Neural crest cell (in vitro differentiated cells): ENCODE measurements around the gene BGLAP. TPM values are rescaled to one million over a fixed set of nuclear protein-coding genes. Genes with fewer than 3 reads are reported as not detected.
A peak's percentile ranks its signal among the peaks of the same experiment; 100 is the strongest.

Experiments
- DNase-seq: peaks from one replicate; pipeline ENCODE4 v3.0.0; 2021; ENCODE audit warnings: low read depth, mixed read lengths, low spot score
- H3K27ac Mint-ChIP-seq: one replicate; pipeline ENCODE4 v1.8.0; 2021; ENCODE audit warnings: mild to moderate bottlenecking, mixed read lengths; ENCODE audit not compliant: unreplicated experiment
- H3K27me3 Mint-ChIP-seq: 2 replicates; pipeline ENCODE4 v1.8.0; 2021; ENCODE audit warnings: low read depth, mild to moderate bottlenecking, mixed read lengths
- H3K36me3 Mint-ChIP-seq: 2 replicates; pipeline ENCODE4 v1.8.0; 2021; ENCODE audit warnings: low read depth, mild to moderate bottlenecking, mixed read lengths
- H3K4me1 Mint-ChIP-seq: 2 replicates; pipeline ENCODE4 v1.8.0; 2021; ENCODE audit warnings: mixed read lengths
- H3K4me3 Mint-ChIP-seq: one replicate; pipeline ENCODE4 v1.8.0; 2021; ENCODE audit warnings: mild to moderate bottlenecking, mixed read lengths
- H3K9me3 Mint-ChIP-seq: 2 replicates; pipeline ENCODE4 v1.8.0; 2021; ENCODE audit warnings: mixed read lengths
- CTCF ChIP-seq: fragments of 200-600 bp; sonication (generic); conservative IDR thresholded peaks from 2 replicates; pipeline ENCODE4 v1.5.0; 2021; ENCODE audit warnings: antibody characterized with exemption, mild to moderate bottlenecking
- total RNA-seq: library from RNA; stranded (reverse); gene quantifications from 2 replicates; pipeline ENCODE4 v1.2.1, GENCODE V29; 2021

BGLAP gene
- total RNA-seq, 1 donor from 2014 or later = 3.0 TPM

GRCh38 chr1:156279837-156280236 is 37.9 kb downstream of the BGLAP start:
- no peak overlapping the region for H3K27ac Mint-ChIP-seq
- H3K27me3 Mint-ChIP-seq = no peaks in the 10 kb centered on the region
- peak overlapping the region; percentile 80 for H3K4me3 Mint-ChIP-seq
- H3K4me1 Mint-ChIP-seq = peaks cover 32% of the 10 kb centered on the region
- no peak for DNase-seq
- H3K9me3 Mint-ChIP-seq = no peaks in the 10 kb centered on the region
- peaks cover 2% of the 10 kb centered on the region for H3K36me3 Mint-ChIP-seq
- TF ChIP-seq CTCF = no peak

GRCh38 chr1:156281281-156281680 is 39.3 kb downstream of the BGLAP start:
- no peak for TF ChIP-seq CTCF
- Mint-ChIP-seq H3K27me3 (no peaks in the 10 kb centered on the region), H3K4me3 (peak overlapping the region; percentile 96), H3K27ac (no peak overlapping the region), H3K4me1 (peaks cover 32% of the 10 kb centered on the region), H3K36me3 (peaks cover 2% of the 10 kb centered on the region), H3K9me3 (no peaks in the 10 kb centered on the region)
- no peak for DNase-seq

- Mint-ChIP-seq H3K4me3 (peak overlapping the region; percentile 96), H3K27ac (peak overlapping the region; percentile 94), H3K27me3 (no peaks in the 10 kb centered on the region), H3K4me1 (peaks cover 32% of the 10 kb centered on the region), H3K9me3 (no peaks in the 10 kb centered on the region), H3K36me3 (peaks cover under 1% of the 10 kb centered on the region)
- TF ChIP-seq CTCF = no peak
- no peak for DNase-seq
Measured at GRCh38 chr1:156281693-156282478, 39.9 kb downstream of the BGLAP start.

GRCh38 chr1:156282479-156283222 is 40.7 kb downstream of the BGLAP start, which contains the start of gene SMG5:
Gene SMG5, minus strand, starts transcription at chr1:156282825. Its CDS starts 145 bp downstream, at chr1:156282680.
- Mint-ChIP-seq H3K4me1 (peaks cover 32% of the 10 kb centered on the region), H3K36me3 (no peaks in the 10 kb centered on the region), H3K9me3 (no peaks in the 10 kb centered on the region)

GRCh38 chr1:156283521-156283920 is 41.5 kb downstream of the BGLAP start:
- Mint-ChIP-seq H3K36me3 (no peaks in the 10 kb centered on the region), H3K4me1 (peaks cover 32% of the 10 kb centered on the region), H3K4me3 (peak overlapping the region; percentile 96), H3K9me3 (no peaks in the 10 kb centered on the region), H3K27me3 (no peaks in the 10 kb centered on the region), H3K27ac (peak overlapping the region; percentile 74)
- DNase-seq = no peak
- no peak for TF ChIP-seq CTCF

More at GRCh38 chr1:156282479-156283222, 40.7 kb downstream of the BGLAP start, which contains the start of gene SMG5:
- peak within 1 kb of the TSS; percentile 96 for H3K4me3 Mint-ChIP-seq
- H3K27ac Mint-ChIP-seq = peak within 1 kb of the TSS; percentile 94
- peak; percentile 89 for DNase-seq
- no peak for TF ChIP-seq CTCF
- no peaks in the 10 kb centered on the region for H3K27me3 Mint-ChIP-seq
